CD4-positive, alpha-beta memory T cell (primary cell): ENCODE data around the gene CLDN9. TPM values are rescaled to one million over a fixed set of nuclear protein-coding genes. Genes with fewer than 3 reads are reported as not detected.

Source experiments
- CTCF ChIA-PET: fragments of 350-600 bp; sonication (Branson Sonifier 250); formaldehyde crosslinking; loops from one replicate; lab custom pipeline; 2021; ENCODE audit warnings: inconsistent platforms; ENCODE audit not compliant: partially characterized antibody; lab: Charles Lee
- POLR2A ChIA-PET: fragments of 350-600 bp; sonication (Branson Sonifier 250); formaldehyde crosslinking; loops from one replicate; lab custom pipeline; 2021; ENCODE audit not compliant: partially characterized antibody; lab: Charles Lee
- DNase-seq, 5 donors: peaks; one replicate each; pipeline versions ENCODE4 v3.0.0 to v3.0.0-alpha.2; 2020 to 2022; ENCODE audit warnings: mixed read lengths in 1 of 5
- H3K27ac ChIP-seq: one replicate; pipeline ENCODE4 v1.7.0; 2013; ENCODE audit warnings: low read depth, low read length
- H3K27me3 ChIP-seq: 2 replicates; pipeline ENCODE4 v1.7.0; 2013; ENCODE audit warnings: mild to moderate bottlenecking, low read length, moderate library complexity; ENCODE audit not compliant: insufficient read depth
- H3K36me3 ChIP-seq: 2 replicates; pipeline ENCODE4 v1.7.0; 2013; ENCODE audit warnings: mild to moderate bottlenecking, low read length, moderate library complexity; ENCODE audit not compliant: insufficient read depth
- H3K4me1 ChIP-seq: 2 replicates; pipeline ENCODE4 v1.7.0; 2013; ENCODE audit warnings: mild to moderate bottlenecking, low read length, moderate library complexity; ENCODE audit not compliant: insufficient read depth
- H3K4me3 ChIP-seq, 2 donors: one replicate each; pipeline ENCODE4 v1.7.0; 2013; ENCODE audit warnings: low read length in 2 of 2, mild to moderate bottlenecking in 1 of 2
- H3K9me3 ChIP-seq, 2 donors: one replicate each; pipeline ENCODE4 v1.7.0; 2013; ENCODE audit warnings: low read length in 2 of 2, control low read depth in 1 of 2; ENCODE audit not compliant: control insufficient read depth in 1 of 2
- H3K27ac Mint-ChIP-seq, 7 donors: one replicate each; pipeline ENCODE4 v1.8.0; 2020 to 2021; ENCODE audit warnings: mixed read lengths in 7 of 7, mild to moderate bottlenecking in 6 of 7, inconsistent platforms in 3 of 7, moderate library complexity in 3 of 7
- H3K27me3 Mint-ChIP-seq, 2 donors: one replicate each; pipeline ENCODE4 v1.8.0; 2020 to 2021; ENCODE audit warnings: mixed read lengths in 2 of 2
- H3K36me3 Mint-ChIP-seq, 2 donors: one replicate each; pipeline ENCODE4 v1.8.0; 2020 to 2021; ENCODE audit warnings: mixed read lengths in 2 of 2, inconsistent platforms in 1 of 2, mild to moderate bottlenecking in 1 of 2
- H3K4me1 Mint-ChIP-seq, 4 donors: one replicate each; pipeline ENCODE4 v1.8.0; 2020 to 2021; ENCODE audit warnings: mixed read lengths in 4 of 4, mild to moderate bottlenecking in 1 of 4
- H3K4me3 Mint-ChIP-seq, 8 donors: one replicate each; pipeline ENCODE4 v1.8.0; 2020 to 2021; ENCODE audit warnings: mixed read lengths in 8 of 8, mild to moderate bottlenecking in 7 of 8, moderate library complexity in 6 of 8, inconsistent platforms in 3 of 8
- H3K9me3 Mint-ChIP-seq, 8 donors: one replicate each; pipeline ENCODE4 v1.8.0; 2020 to 2021; ENCODE audit warnings: mixed read lengths in 8 of 8, mild to moderate bottlenecking in 5 of 8, inconsistent platforms in 3 of 8, moderate library complexity in 1 of 8
- intact Hi-C: fragments of 100-400 bp; cut with micrococcal nuclease; formaldehyde crosslinking; loops from one replicate; pipeline ENCODE4 v1.15.1; 2023
- polyA plus RNA-seq, 2 donors: library from polyadenylated mRNA; unstranded; fragments of 300-500 nt; fragmentation: Illumina TruSeq; gene quantifications; one replicate each; pipeline ENCODE4 v1.2.3, GENCODE V29; 2021
- total RNA-seq, 2 experiments: library from RNA; stranded (reverse); gene quantifications; one replicate each; pipeline ENCODE4 v1.2.3, GENCODE V29; 2021

CLDN9 gene
- total and polyA plus RNA-seq, 4 experiments from 2014 or later: not detected

DNA sequence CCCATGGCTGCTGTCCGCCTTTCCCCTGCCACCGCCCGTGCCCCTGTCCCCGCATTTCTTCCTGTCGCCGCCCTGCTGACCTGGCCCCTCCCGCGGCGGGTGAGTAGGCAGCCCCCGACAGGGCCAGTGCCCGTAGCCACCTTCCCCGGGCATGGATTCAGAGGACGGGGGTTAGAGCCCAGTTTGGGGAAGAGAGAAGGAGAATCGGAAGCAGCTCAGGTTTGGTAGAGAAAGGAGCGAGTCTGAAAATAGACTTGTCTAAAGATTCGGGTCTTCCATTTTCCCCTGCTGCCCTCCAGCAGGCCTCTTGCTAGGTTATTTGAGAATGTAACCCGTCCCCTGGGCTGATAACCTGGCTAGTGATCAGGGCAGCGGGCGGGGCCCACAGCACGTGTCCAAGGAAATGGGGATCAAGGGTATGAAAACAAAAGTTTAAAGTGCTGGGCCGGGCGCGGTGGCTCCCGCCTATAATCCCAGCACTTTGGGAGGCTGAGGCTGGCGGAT lies 7.9 kb upstream of the CLDN9 start:
- Mint-ChIP-seq H3K4me3 (peak overlapping the region; percentile 46 to 85 (median 60)), H3K27ac (peak overlapping the region in 2 of 7 donors; percentile 6 to 35), H3K9me3 (no peaks in the 10 kb centered on the region), H3K36me3 (no peaks in the 10 kb centered on the region), H3K4me1 (peaks cover 13 to 31% (median 22%) of the 10 kb centered on the region in 4 donors), H3K27me3 (peaks cover 2% of the 10 kb centered on the region in 2 donors)
- no peaks in the 10 kb centered on the region for H3K9me3 ChIP-seq
- ChIA-PET POLR2A (interaction anchor here (0.8 to 7.6 kb wide), 4 partner anchors 17 to 25 kb away, joined by 4 to 89 read pairs (median 18); partner anchors contain the start of genes HCFC1R1, THOC6 and TNFRSF12A), CTCF (interaction anchor here (0.8 to 14.2 kb wide), 6 partner anchors 9 to 125 kb away, joined by 3 to 444 read pairs (median 3); partner anchors contain the start of genes CLDN6, HCFC1R1, THOC6 and TNFRSF12A)
- DNase-seq: no peak
- no peaks in the 10 kb centered on the region for H3K36me3 ChIP-seq
- no peaks in the 10 kb centered on the region for H3K27me3 ChIP-seq
- H3K4me3 ChIP-seq: no peak overlapping the region
- peaks cover 27% of the 10 kb centered on the region for H3K4me1 ChIP-seq
- no peak overlapping the region for H3K27ac ChIP-seq
- intact Hi-C loops: no loop called here

DNA sequence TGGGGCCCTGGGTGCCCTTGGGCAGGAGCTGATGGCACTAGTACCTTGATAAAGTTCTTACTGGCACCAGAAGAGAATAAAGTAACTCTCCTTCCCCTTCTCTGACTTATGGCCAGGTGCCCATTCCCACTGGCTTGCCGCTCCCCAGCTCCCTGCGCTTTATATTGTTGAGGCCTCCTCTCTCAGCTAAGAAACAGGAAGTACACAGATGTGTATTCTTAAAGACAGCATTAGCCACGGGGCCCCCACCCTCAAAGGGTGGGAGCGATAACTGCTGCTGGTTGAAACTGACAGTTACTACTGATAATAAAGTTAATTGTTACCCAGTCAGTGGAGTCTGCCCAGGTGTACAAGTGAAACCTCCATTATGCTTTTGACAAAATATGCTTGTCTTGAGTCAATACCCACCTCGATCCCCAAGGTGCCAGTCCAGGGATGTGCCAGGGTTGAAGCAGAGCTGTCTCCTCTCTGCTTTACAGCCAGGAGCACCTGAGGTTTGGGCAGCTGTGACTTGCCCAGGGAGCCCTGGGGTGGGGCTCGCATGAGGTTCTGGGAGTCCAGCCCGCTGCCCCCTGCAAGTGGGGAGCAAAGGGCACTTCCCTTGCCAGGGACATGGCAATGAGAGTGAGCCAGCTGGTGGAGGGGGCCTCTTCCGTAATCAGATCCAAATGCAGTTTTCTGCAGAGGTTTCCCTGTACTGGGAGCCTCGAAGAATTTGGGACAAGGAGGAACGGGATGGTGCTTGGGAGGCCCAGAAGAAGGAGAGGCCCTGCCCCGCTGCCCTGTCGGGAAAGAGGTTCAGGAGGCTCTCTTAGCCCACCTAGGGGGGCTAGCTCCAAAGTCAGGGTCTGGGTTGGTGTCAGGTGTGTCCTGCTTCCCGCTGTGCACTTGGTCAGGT lies 5.4 kb upstream of the CLDN9 start:
- Histone ChIP-seq H3K27me3 (no peaks in the 10 kb centered on the region), H3K9me3 (no peaks in the 10 kb centered on the region), H3K4me1 (peaks cover 27% of the 10 kb centered on the region), H3K27ac (no peak overlapping the region), H3K4me3 (no peak overlapping the region), H3K36me3 (no peaks in the 10 kb centered on the region)
- no peaks in the 10 kb centered on the region for H3K36me3 Mint-ChIP-seq
- H3K4me1 Mint-ChIP-seq: peaks cover 13 to 31% (median 22%) of the 10 kb centered on the region in 4 donors
- no peaks in the 10 kb centered on the region for H3K9me3 Mint-ChIP-seq
- CTCF ChIA-PET: interaction anchor here (0.9 to 14.2 kb wide), 4 partner anchors 8 to 67 kb away, joined by 3 to 444 read pairs (median 4); partner anchors contain the start of genes CLDN6, HCFC1R1, THOC6 and TNFRSF12A
- H3K4me3 Mint-ChIP-seq: peak overlapping the region; percentile 11 to 89 (median 74)
- intact Hi-C loops: no loop called here
- POLR2A ChIA-PET: interaction anchor here (0.7 to 7.6 kb wide), 7 partner anchors 14 to 51 kb away, joined by 3 to 89 read pairs (median 4); partner anchors contain the start of genes HCFC1R1, THOC6 and TNFRSF12A
- H3K27me3 Mint-ChIP-seq: peaks cover 0 to 2% of the 10 kb centered on the region in 2 donors
- H3K27ac Mint-ChIP-seq: peak overlapping the region in 4 of 7 donors; percentile 41 to 81 (median 60)
- no peak for DNase-seq

DNA sequence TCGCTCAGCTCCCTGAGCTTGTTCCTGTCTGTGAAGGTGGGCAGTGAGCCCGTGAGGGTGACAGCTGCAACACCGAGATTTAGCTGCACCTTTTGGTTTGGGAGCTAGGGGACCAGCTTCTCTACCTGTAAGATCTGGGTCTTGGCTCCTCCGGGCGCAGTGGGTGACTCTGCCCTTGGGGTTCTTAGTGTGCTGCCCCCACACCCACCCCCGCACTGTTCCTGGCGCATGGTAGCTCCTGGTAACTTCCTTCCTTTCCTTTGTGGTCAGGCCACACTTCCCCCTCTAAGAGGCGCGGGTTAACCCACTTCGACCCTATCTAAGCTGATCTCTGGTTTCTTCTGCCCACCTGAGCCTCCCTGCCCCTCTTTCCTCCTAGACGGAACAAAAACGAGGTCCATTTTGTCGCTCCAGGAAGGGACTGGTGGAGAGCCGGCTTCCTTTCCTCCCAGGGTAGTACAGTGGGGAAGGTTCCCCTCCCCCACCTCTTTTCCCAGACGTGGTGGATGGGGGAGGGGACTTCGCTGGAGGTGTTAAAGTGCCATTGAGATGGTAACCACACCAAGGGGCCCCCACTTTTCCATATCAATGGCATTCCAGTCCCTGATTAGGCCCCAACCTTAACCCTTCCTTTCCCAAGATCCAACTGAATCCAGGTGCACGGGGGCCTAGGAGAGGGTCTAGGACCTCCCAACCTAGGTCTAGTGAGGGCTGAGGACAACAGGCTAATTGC lies 4.6 kb upstream of the CLDN9 start:
- Mint-ChIP-seq H3K4me3 (peak overlapping the region; percentile 49 to 89 (median 74)), H3K27me3 (peaks cover 0 to 2% of the 10 kb centered on the region in 2 donors), H3K27ac (peak overlapping the region; percentile 41 to 81 (median 59)), H3K4me1 (peaks cover 13 to 31% (median 22%) of the 10 kb centered on the region in 4 donors), H3K36me3 (no peaks in the 10 kb centered on the region), H3K9me3 (no peaks in the 10 kb centered on the region)
- H3K27me3 ChIP-seq: no peaks in the 10 kb centered on the region
- H3K27ac ChIP-seq: no peak overlapping the region
- H3K9me3 ChIP-seq: no peaks in the 10 kb centered on the region
- ChIA-PET POLR2A (interaction anchor here (0.7 to 7.6 kb wide), 7 partner anchors 14 to 51 kb away, joined by 3 to 89 read pairs (median 4); partner anchors contain the start of genes HCFC1R1, THOC6 and TNFRSF12A), CTCF (interaction anchor here (0.6 to 14.2 kb wide), 4 partner anchors 19 to 150 kb away, joined by 3 to 444 read pairs (median 4); partner anchors contain the start of genes CLDN6, HCFC1R1, THOC6 and TNFRSF12A)
- H3K36me3 ChIP-seq: no peaks in the 10 kb centered on the region
- H3K4me3 ChIP-seq: peak overlapping the region in 1 of 2 donors; percentile 26
- intact Hi-C loops: no loop called here
- H3K4me1 ChIP-seq: peaks cover 27% of the 10 kb centered on the region
- DNase-seq: peak in 2 of 5 donors; percentile 22 to 36

DNA sequence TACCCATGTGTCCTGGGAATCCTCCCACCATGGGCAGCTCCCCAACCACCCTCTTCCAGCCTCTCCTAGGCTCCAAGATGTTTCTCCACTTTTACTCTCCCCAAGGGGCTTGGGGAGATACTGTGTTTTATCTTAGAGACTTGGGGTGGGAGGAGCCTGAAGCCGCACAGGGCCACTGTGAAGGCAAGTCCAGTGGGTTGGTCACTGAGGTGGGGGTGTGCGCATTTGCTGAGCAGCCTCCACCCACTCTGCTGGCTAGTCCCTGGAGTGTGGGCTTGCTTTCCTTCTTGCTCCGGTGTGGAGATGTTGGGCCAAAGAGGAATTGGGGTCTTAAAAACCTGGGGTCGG lies 4.1 kb upstream of the CLDN9 start:
- H3K4me3 Mint-ChIP-seq: peak overlapping the region in 5 of 8 donors; percentile 24 to 89 (median 74)
- intact Hi-C loops: no loop called here
- H3K27me3 Mint-ChIP-seq: peaks cover 0 to 2% of the 10 kb centered on the region in 2 donors
- peak overlapping the region in 1 of 7 donors; percentile 51 for H3K27ac Mint-ChIP-seq
- peaks cover 13 to 30% (median 22%) of the 10 kb centered on the region in 4 donors for H3K4me1 Mint-ChIP-seq
- ChIA-PET CTCF (interaction anchor here (0.6 to 14.2 kb wide), 2 partner anchors 18 to 150 kb away, joined by 3 to 444 read pairs; partner anchors contain the start of genes CLDN6, HCFC1R1, THOC6 and TNFRSF12A), POLR2A (interaction anchor here (1.3 to 7.6 kb wide), 3 partner anchors 13 to 23 kb away, joined by 4 to 89 read pairs (median 8); partner anchors contain the start of genes HCFC1R1, THOC6 and TNFRSF12A)
- Histone ChIP-seq H3K4me1 (peaks cover 27% of the 10 kb centered on the region), H3K27ac (no peak overlapping the region), H3K27me3 (no peaks in the 10 kb centered on the region), H3K36me3 (no peaks in the 10 kb centered on the region), H3K4me3 (no peak overlapping the region), H3K9me3 (no peaks in the 10 kb centered on the region)
- H3K36me3 Mint-ChIP-seq: no peaks in the 10 kb centered on the region
- H3K9me3 Mint-ChIP-seq: no peaks in the 10 kb centered on the region
- DNase-seq: no peak

DNA sequence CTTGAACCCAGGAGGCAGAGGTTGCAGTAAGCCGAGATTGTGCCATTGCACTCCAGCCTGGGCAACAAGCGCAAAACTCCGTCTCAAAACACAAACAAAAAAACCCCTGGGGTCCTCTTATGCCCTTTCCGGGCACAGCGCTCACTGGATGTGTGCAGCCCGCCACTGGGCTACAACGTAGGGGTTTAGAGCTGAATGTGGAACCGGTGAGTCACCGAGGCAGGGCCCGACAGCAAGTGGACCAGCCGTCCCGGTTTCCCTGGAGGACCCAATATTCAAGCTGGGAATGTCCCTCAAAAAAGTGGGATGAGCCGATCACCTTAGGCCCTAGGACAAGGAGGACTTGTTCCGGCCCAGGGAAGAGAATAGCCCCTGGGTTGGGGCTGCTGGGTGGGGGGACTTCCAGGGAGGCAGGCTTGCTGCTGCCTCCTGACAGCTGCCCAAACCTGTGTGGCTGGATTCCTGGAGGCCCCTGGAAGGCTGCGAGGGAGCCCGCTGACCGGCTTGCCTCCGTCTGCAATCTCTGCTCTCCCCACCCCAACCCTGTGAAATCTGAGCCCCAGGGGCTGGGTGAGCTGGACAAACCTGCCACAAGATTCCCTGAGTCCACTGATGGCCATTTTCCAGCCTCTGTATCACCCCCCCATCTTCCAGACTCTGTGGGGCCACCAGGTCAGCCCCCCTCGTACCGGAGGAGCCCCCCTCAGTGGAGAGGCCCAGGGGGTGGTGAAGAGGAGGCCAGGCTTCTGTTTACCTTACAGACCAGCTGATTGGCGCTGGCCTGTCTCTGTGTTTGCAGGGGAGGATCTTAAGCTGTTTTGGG lies 2.9 kb upstream of the CLDN9 start:
- Histone ChIP-seq H3K36me3 (no peaks in the 10 kb centered on the region), H3K27ac (no peak overlapping the region), H3K4me1 (peaks cover 26% of the 10 kb centered on the region), H3K27me3 (no peaks in the 10 kb centered on the region), H3K4me3 (no peak overlapping the region), H3K9me3 (no peaks in the 10 kb centered on the region)
- Mint-ChIP-seq H3K27me3 (no peaks in the 10 kb centered on the region), H3K4me1 (peaks cover 13 to 31% (median 22%) of the 10 kb centered on the region in 4 donors), H3K36me3 (no peaks in the 10 kb centered on the region), H3K4me3 (no peak overlapping the region), H3K27ac (no peak overlapping the region), H3K9me3 (no peaks in the 10 kb centered on the region)
- ChIA-PET POLR2A (interaction anchor here (0.9 to 7.6 kb wide), 4 partner anchors 12 to 68 kb away, joined by 3 to 89 read pairs (median 6); partner anchors contain the start of genes HCFC1R1, THOC6 and TNFRSF12A), CTCF (interaction anchor here (14.2 kb wide), 1 partner anchor 17 kb away, joined by 444 read pairs; the partner anchor contains the start of genes CLDN6, HCFC1R1, THOC6 and TNFRSF12A)
- no peak for DNase-seq
- intact Hi-C loops: no loop called here

DNA sequence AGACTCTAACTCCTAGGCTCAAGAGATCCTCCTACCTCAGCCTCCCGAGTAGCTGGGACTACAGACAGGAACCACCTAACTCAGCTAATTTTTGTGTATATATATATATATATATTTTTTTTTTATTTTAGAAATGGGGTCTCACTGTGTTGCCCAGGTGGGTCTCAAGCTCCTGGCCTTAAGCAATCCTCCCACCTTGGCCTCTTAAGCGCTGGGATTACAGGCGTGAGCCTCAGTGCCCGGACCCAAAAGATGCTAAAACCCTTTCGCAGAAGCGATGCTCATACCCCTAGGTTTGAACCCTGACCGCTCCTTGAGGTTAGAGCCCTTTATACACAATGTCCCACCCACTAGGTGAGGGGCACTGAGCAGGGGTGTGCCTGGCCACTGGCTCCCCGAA lies 2.2 kb upstream of the CLDN9 start:
- no peaks in the 10 kb centered on the region for H3K27me3 ChIP-seq
- no peaks in the 10 kb centered on the region for H3K27me3 Mint-ChIP-seq
- H3K9me3 Mint-ChIP-seq: no peaks in the 10 kb centered on the region
- intact Hi-C loops: no loop called here
- H3K36me3 Mint-ChIP-seq: no peaks in the 10 kb centered on the region
- peak overlapping the region in 1 of 8 donors; percentile 10 for H3K4me3 Mint-ChIP-seq
- ChIA-PET POLR2A (interaction anchor here (1.2 to 7.6 kb wide), 2 partner anchors 11 to 25 kb away, joined by 4 to 89 read pairs; partner anchors contain the start of genes HCFC1R1, THOC6 and TNFRSF12A), CTCF (interaction anchor here (14.2 kb wide), 1 partner anchor 16 kb away, joined by 444 read pairs; the partner anchor contains the start of genes CLDN6, HCFC1R1, THOC6 and TNFRSF12A)
- no peaks in the 10 kb centered on the region for H3K36me3 ChIP-seq
- H3K4me1 ChIP-seq: peaks cover 23% of the 10 kb centered on the region
- no peak for DNase-seq
- H3K9me3 ChIP-seq: no peaks in the 10 kb centered on the region
- no peak overlapping the region for H3K27ac ChIP-seq
- H3K27ac Mint-ChIP-seq: no peak overlapping the region
- peaks cover 13 to 31% (median 22%) of the 10 kb centered on the region in 4 donors for H3K4me1 Mint-ChIP-seq
- H3K4me3 ChIP-seq: no peak overlapping the region
